ENCODE results near the gene YIPF3. TPM values are rescaled to one million over a fixed set of nuclear protein-coding genes. Genes with fewer than 3 reads are reported as not detected.

Gene YIPF3
- total and polyA plus RNA-seq, 10 of the 15 experiments (the other 5 are each of a cell fraction or from before 2014, with no cell fraction given), result 20.5 to 88.8 (median 44.7) TPM

DNA sequence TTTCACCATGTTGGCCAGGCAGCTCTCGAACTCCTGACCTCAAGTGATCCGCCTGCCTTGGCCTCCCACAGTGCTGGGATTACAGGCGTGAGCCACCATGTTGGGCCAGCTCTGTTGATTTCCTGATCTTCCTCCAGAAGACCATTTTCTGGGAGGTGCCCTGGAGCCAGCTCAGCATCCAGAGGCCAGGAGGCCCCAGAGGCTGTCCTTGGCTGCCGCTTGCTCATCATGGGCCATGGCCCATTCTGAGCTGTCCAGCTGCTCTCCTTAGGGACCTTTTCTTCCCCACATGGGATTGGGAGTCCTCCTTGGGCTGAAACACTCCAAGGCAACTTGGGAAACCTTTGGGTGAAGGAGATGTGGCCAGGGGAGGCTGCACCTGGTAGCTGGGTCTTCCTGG is 22.0 kb downstream of the YIPF3 start:
- H3K9me3 ChIP-seq (replicated peaks; ENCODE audit: control insufficient read depth, insufficient read depth, low read length), result no peaks in the 10 kb centered on the region
- ChIA-PET POLR2A (interaction anchor here (0.5 to 0.7 kb wide), 2 partner anchors 52 to 715 kb away, joined by 3 to 6 read pairs; no protein-coding TSS in a partner anchor), SMC1A (ENCODE audit: uncharacterized antibody, unreplicated experiment) (interaction anchor here (0.5 to 1.7 kb wide), 4 partner anchors 9 to 105 kb away, joined by 3 to 5 read pairs (median 4); no protein-coding TSS in a partner anchor), CTCF (interaction anchor here (1.0 to 7.6 kb wide), 4 partner anchors 12 to 231 kb away, joined by 3 to 70 read pairs (median 4); partner anchors contain the start of gene LRRC73), RAD21 (ENCODE audit: unreplicated experiment) (interaction anchor here (1.1 kb wide), 1 partner anchor 13 kb away, joined by 4 read pairs; no protein-coding TSS in a partner anchor)
- H3K4me2 ChIP-seq (ENCODE audit: control insufficient read depth, insufficient read depth), result no peak overlapping the region
- no peak for ATAC-seq
- H3K4me3 ChIP-seq, result no peak overlapping the region
- H3K9ac ChIP-seq (ENCODE audit: control insufficient read depth, insufficient read depth, low read length), result no peak overlapping the region
- H4K20me1 ChIP-seq (ENCODE audit: control insufficient read depth, insufficient read depth), result no peaks in the 10 kb centered on the region; the same call in 1 of the 2 replicates
- intact Hi-C loops (cut with micrococcal nuclease; ENCODE audit: unreplicated experiment) (no loop called here), in situ Hi-C loops (cut with MboI) (no loop called here)
- H2AFZ ChIP-seq (ENCODE audit: control insufficient read depth, low read depth, low read length), result no peak overlapping the region
- H3K4me1 ChIP-seq (ENCODE audit: control insufficient read depth, insufficient read depth, low read length), result no peaks in the 10 kb centered on the region
- DNase-seq (ENCODE audit: low read depth, low spot score), result no peak
- WGBS (ENCODE audit: insufficient coverage, insufficient replicate concordance, low lambda C conversion rate, missing lambda C conversion rate), result 94% methylated on average over 4 of the region's 4 CpGs
- BruUV-seq (replicated peaks), result no TSS peak
- no peaks in the 10 kb centered on the region for H3K79me2 ChIP-seq (ENCODE audit: control insufficient read depth, insufficient read depth, low read length)
- peaks cover 3 to 6% of the 10 kb centered on the region in 2 experiments; a peak in 3 of 4 replicates for H3K36me3 ChIP-seq (ENCODE audit: control insufficient read depth in 2 of 2, insufficient read depth in 2 of 2, low read length in 1 of 2)
- no peaks in the 10 kb centered on the region for H3K27me3 ChIP-seq (replicated peaks in 1 of 2; ENCODE audit: control insufficient read depth in 2 of 2, insufficient read depth in 2 of 2, low read length in 1 of 2)
- FAIRE-seq, result no peak
- no peak overlapping the region for H3K27ac ChIP-seq (ENCODE audit: control insufficient read depth, insufficient read depth)
- TF ChIP-seq SMARCA5 (IDR thresholded peaks at IDR 0.05) (no peak), MTA3 (IDR thresholded peaks at IDR 0.05; ENCODE audit: borderline replicate concordance, low read length) (no peak), POLR2A (IDR thresholded peaks at IDR 0.05; ENCODE audit: low read depth, low read length) (no peak), HDAC2 (IDR thresholded peaks at IDR 0.05) (no peak), NFYB (IDR thresholded peaks at IDR 0.05; ENCODE audit: insufficient read depth, low read depth, low read length) (no peak), TCF12 (IDR thresholded peaks at IDR 0.05; ENCODE audit: low read depth, low read length) (no peak), EED (IDR thresholded peaks at IDR 0.05; ENCODE audit: low read depth) (no peak), CBX5 (IDR thresholded peaks at IDR 0.05; ENCODE audit: low read depth) (no peak), TAF1 (IDR thresholded peaks at IDR 0.05; ENCODE audit: borderline replicate concordance, low read depth, low read length) (no peak), YY1 (IDR thresholded peaks at IDR 0.05; ENCODE audit: low read depth, low read length) (no peak), KDM1A (IDR thresholded peaks at IDR 0.05; ENCODE audit: borderline replicate concordance) (no peak), ESRRA (IDR thresholded peaks at IDR 0.05; ENCODE audit: low read length) (no peak), CBFB (IDR thresholded peaks at IDR 0.05; ENCODE audit: low read depth) (no peak)
- TF ChIP-seq, protein P1, sequence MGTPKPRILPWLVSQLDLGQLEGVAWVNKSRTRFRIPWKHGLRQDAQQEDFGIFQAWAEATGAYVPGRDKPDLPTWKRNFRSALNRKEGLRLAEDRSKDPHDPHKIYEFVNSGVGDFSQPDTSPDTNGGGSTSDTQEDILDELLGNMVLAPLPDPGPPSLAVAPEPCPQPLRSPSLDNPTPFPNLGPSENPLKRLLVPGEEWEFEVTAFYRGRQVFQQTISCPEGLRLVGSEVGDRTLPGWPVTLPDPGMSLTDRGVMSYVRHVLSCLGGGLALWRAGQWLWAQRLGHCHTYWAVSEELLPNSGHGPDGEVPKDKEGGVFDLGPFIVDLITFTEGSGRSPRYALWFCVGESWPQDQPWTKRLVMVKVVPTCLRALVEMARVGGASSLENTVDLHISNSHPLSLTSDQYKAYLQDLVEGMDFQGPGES (IDR thresholded peaks at IDR 0.05), result no peak
- TF ChIP-seq, protein P2, sequence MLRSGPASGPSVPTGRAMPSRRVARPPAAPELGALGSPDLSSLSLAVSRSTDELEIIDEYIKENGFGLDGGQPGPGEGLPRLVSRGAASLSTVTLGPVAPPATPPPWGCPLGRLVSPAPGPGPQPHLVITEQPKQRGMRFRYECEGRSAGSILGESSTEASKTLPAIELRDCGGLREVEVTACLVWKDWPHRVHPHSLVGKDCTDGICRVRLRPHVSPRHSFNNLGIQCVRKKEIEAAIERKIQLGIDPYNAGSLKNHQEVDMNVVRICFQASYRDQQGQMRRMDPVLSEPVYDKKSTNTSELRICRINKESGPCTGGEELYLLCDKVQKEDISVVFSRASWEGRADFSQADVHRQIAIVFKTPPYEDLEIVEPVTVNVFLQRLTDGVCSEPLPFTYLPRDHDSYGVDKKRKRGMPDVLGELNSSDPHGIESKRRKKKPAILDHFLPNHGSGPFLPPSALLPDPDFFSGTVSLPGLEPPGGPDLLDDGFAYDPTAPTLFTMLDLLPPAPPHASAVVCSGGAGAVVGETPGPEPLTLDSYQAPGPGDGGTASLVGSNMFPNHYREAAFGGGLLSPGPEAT (IDR thresholded peaks at IDR 0.05; ENCODE audit: low read depth), result no peak
- TF ChIP-seq, protein P3, sequence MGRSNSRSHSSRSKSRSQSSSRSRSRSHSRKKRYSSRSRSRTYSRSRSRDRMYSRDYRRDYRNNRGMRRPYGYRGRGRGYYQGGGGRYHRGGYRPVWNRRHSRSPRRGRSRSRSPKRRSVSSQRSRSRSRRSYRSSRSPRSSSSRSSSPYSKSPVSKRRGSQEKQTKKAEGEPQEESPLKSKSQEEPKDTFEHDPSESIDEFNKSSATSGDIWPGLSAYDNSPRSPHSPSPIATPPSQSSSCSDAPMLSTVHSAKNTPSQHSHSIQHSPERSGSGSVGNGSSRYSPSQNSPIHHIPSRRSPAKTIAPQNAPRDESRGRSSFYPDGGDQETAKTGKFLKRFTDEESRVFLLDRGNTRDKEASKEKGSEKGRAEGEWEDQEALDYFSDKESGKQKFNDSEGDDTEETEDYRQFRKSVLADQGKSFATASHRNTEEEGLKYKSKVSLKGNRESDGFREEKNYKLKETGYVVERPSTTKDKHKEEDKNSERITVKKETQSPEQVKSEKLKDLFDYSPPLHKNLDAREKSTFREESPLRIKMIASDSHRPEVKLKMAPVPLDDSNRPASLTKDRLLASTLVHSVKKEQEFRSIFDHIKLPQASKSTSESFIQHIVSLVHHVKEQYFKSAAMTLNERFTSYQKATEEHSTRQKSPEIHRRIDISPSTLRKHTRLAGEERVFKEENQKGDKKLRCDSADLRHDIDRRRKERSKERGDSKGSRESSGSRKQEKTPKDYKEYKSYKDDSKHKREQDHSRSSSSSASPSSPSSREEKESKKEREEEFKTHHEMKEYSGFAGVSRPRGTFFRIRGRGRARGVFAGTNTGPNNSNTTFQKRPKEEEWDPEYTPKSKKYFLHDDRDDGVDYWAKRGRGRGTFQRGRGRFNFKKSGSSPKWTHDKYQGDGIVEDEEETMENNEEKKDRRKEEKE (IDR thresholded peaks at IDR 0.05), result no peak
- TF ChIP-seq, protein P4, sequence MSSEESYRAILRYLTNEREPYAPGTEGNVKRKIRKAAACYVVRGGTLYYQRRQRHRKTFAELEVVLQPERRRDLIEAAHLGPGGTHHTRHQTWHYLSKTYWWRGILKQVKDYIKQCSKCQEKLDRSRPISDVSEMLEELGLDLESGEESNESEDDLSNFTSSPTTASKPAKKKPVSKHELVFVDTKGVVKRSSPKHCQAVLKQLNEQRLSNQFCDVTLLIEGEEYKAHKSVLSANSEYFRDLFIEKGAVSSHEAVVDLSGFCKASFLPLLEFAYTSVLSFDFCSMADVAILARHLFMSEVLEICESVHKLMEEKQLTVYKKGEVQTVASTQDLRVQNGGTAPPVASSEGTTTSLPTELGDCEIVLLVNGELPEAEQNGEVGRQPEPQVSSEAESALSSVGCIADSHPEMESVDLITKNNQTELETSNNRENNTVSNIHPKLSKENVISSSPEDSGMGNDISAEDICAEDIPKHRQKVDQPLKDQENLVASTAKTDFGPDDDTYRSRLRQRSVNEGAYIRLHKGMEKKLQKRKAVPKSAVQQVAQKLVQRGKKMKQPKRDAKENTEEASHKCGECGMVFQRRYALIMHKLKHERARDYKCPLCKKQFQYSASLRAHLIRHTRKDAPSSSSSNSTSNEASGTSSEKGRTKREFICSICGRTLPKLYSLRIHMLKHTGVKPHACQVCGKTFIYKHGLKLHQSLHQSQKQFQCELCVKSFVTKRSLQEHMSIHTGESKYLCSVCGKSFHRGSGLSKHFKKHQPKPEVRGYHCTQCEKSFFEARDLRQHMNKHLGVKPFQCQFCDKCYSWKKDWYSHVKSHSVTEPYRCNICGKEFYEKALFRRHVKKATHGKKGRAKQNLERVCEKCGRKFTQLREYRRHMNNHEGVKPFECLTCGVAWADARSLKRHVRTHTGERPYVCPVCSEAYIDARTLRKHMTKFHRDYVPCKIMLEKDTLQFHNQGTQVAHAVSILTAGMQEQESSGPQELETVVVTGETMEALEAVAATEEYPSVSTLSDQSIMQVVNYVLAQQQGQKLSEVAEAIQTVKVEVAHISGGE (CRISPR knock-in tag; IDR thresholded peaks at IDR 0.05), result no peak

All from GM12878 (cell line).